HEK293 (cell line): ENCODE results near the gene HEPH.

ENCODE experiments used
- CTCF ChIA-PET: fragments of 350-600 bp; formaldehyde crosslinking; extraction: SDS; loops from one replicate; lab custom pipeline; 2021; ENCODE audit warnings: antibody characterized with exemption; lab: Yijun Ruan, JAX
- POLR2A ChIA-PET: fragments of 300-600 bp; formaldehyde crosslinking; extraction: SDS; loops from one replicate; lab custom pipeline; 2020; ENCODE audit warnings: antibody characterized with exemption, inconsistent platforms; lab: Yijun Ruan, JAX
- H3K27ac ChIP-seq: fragments of 200-500 bp; sonication (Bioruptor generic); 2 replicates; pipeline ENCODE4 v1.5.1; 2014; ENCODE audit warnings: low read depth, low read length, control low read depth, inconsistent platforms; ENCODE audit errors: extremely low read depth
- H3K36me3 ChIP-seq, 2 experiments: fragments of 200-500 bp in 1 of 2; sonication (Bioruptor generic) in 1 of 2; 1 replicate in 1 of 2; 2 replicates in 1 of 2; pipeline ENCODE4 v1.5.1; 2014 to 2017; ENCODE audit warnings: inconsistent platforms in 2 of 2, low read length in 2 of 2; ENCODE audit not compliant: control insufficient read depth in 2 of 2, insufficient read depth in 1 of 2
- H3K4me1 ChIP-seq: fragments of 200-500 bp; sonication (Bioruptor generic); 2 replicates; pipeline ENCODE4 v1.5.1; 2014; ENCODE audit warnings: mild to moderate bottlenecking, low read length, inconsistent platforms; ENCODE audit not compliant: control insufficient read depth, insufficient read depth
- H3K4me3 ChIP-seq: 2 replicates; pipeline ENCODE4 v1.5.1; 2011; ENCODE audit warnings: low read depth, mild to moderate bottlenecking, control low read depth, low read length, moderate library complexity
- H3K9me3 ChIP-seq: fragments of 200-500 bp; sonication (Bioruptor generic); 2 replicates; pipeline ENCODE4 v1.5.1; 2014; ENCODE audit warnings: low read depth, low read length, inconsistent platforms; ENCODE audit not compliant: control insufficient read depth, insufficient read depth
- HOXD13 ChIP-seq: sonication (generic); formaldehyde crosslinking; IDR thresholded peaks from 2 replicates; pipeline ENCODE4 v1.8.0; 2022; ENCODE audit warnings: missing genetic modification reagents, borderline replicate concordance
- IKZF3 ChIP-seq: fragments of 450-650 bp; IDR thresholded peaks from 2 replicates; pipeline ENCODE4 v1.5.0; 2018; ENCODE audit warnings: missing biosample characterization, mild to moderate bottlenecking, missing genetic modification characterization, moderate library complexity
- REPIN1 ChIP-seq: fragments of 450-650 bp; formaldehyde crosslinking; IDR thresholded peaks from 2 replicates; pipeline ENCODE4 v1.5.1; 2017; ENCODE audit warnings: missing biosample characterization, missing genetic modification characterization, low read depth
- ZNF10 ChIP-seq: fragments of 450-650 bp; formaldehyde crosslinking; IDR thresholded peaks from 2 replicates; pipeline ENCODE4 v1.5.1; 2017; ENCODE audit warnings: missing biosample characterization, missing genetic modification characterization
- ZNF140 ChIP-seq: fragments of 450-650 bp; formaldehyde crosslinking; IDR thresholded peaks from 2 replicates; pipeline ENCODE4 v1.5.1; 2016; ENCODE audit warnings: missing biosample characterization, missing genetic modification characterization
- ZNF174 ChIP-seq: fragments of 450-650 bp; formaldehyde crosslinking; IDR thresholded peaks from 2 replicates; pipeline ENCODE4 v1.5.0; 2017; ENCODE audit warnings: missing biosample characterization, mild to moderate bottlenecking, missing genetic modification characterization
- ZNF211 ChIP-seq: fragments of 450-650 bp; formaldehyde crosslinking; IDR thresholded peaks from 2 replicates; pipeline ENCODE4 v1.5.1; 2016; ENCODE audit warnings: low read depth, missing biosample characterization, missing genetic modification characterization
- ZNF302 ChIP-seq: fragments of 450-650 bp; formaldehyde crosslinking; IDR thresholded peaks from 2 replicates; pipeline ENCODE4 v1.5.1; 2016; ENCODE audit warnings: missing biosample characterization, missing genetic modification characterization, low read depth
- ZNF324 ChIP-seq: fragments of 450-650 bp; formaldehyde crosslinking; IDR thresholded peaks from 2 replicates; pipeline ENCODE4 v1.5.1; 2016; ENCODE audit warnings: missing biosample characterization, missing genetic modification characterization
- ZNF391 ChIP-seq: fragments of 450-650 bp; formaldehyde crosslinking; IDR thresholded peaks from 2 replicates; pipeline ENCODE4 v1.5.1; 2016; ENCODE audit warnings: low read depth, missing biosample characterization, missing genetic modification characterization, borderline replicate concordance
- ZNF394 ChIP-seq: fragments of 450-650 bp; formaldehyde crosslinking; IDR thresholded peaks from 2 replicates; pipeline ENCODE4 v1.5.1; 2016; ENCODE audit warnings: missing biosample characterization, missing genetic modification characterization, mild to moderate bottlenecking, moderate library complexity, borderline replicate concordance
- ZNF416 ChIP-seq: fragments of 450-650 bp; formaldehyde crosslinking; IDR thresholded peaks from 2 replicates; pipeline ENCODE4 v1.5.1; 2016; ENCODE audit warnings: missing biosample characterization, missing genetic modification characterization
- ZNF426 ChIP-seq: fragments of 450-650 bp; formaldehyde crosslinking; IDR thresholded peaks from 2 replicates; pipeline ENCODE4 v1.5.1; 2017; ENCODE audit warnings: missing biosample characterization, missing genetic modification characterization, mild to moderate bottlenecking, inconsistent platforms, moderate library complexity
- ZNF529 ChIP-seq: fragments of 450-650 bp; formaldehyde crosslinking; IDR thresholded peaks from 2 replicates; pipeline ENCODE4 v1.5.1; 2017; ENCODE audit warnings: missing genetic modification characterization, missing biosample characterization; ENCODE audit not compliant: insufficient replicate concordance
- ZNF548 ChIP-seq: fragments of 450-650 bp; formaldehyde crosslinking; IDR thresholded peaks from 2 replicates; pipeline ENCODE4 v1.5.1; 2016; ENCODE audit warnings: missing biosample characterization, missing genetic modification characterization
- ZNF549 ChIP-seq: fragments of 450-650 bp; IDR thresholded peaks from 2 replicates; pipeline ENCODE4 v1.5.1; 2018; ENCODE audit warnings: missing biosample characterization, missing genetic modification characterization, mild to moderate bottlenecking, inconsistent platforms, moderate library complexity
- ZNF571 ChIP-seq: fragments of 450-650 bp; formaldehyde crosslinking; IDR thresholded peaks from 2 replicates; pipeline ENCODE4 v1.5.0; 2017; ENCODE audit warnings: missing biosample characterization, missing genetic modification characterization
- ZNF624 ChIP-seq: fragments of 450-650 bp; formaldehyde crosslinking; IDR thresholded peaks from 2 replicates; pipeline ENCODE4 v1.5.1; 2017; ENCODE audit warnings: missing biosample characterization, missing genetic modification characterization
- ZNF654 ChIP-seq: fragments of 450-650 bp; formaldehyde crosslinking; IDR thresholded peaks from 2 replicates; pipeline ENCODE4 v1.5.1; 2016; ENCODE audit warnings: low read depth, missing biosample characterization, missing genetic modification characterization
- ZNF658 ChIP-seq: fragments of 450-650 bp; formaldehyde crosslinking; IDR thresholded peaks from 2 replicates; pipeline ENCODE4; 2016; ENCODE audit warnings: missing biosample characterization, missing genetic modification characterization
- ZNF670 ChIP-seq: fragments of 450-650 bp; formaldehyde crosslinking; IDR thresholded peaks from 2 replicates; pipeline ENCODE4 v1.5.1; 2016; ENCODE audit warnings: missing biosample characterization, missing genetic modification characterization, low read depth
- ZNF830 ChIP-seq: fragments of 450-650 bp; IDR thresholded peaks from 2 replicates; pipeline ENCODE4 v1.5.0; 2018; ENCODE audit warnings: missing biosample characterization, missing genetic modification characterization, low read depth, mild to moderate bottlenecking, moderate library complexity
- ZSCAN16 ChIP-seq: fragments of 450-650 bp; formaldehyde crosslinking; IDR thresholded peaks from 2 replicates; pipeline ENCODE4 v1.5.1; 2016; ENCODE audit warnings: missing biosample characterization, missing genetic modification characterization
- ZXDB ChIP-seq: fragments of 450-650 bp; formaldehyde crosslinking; IDR thresholded peaks from 2 replicates; pipeline ENCODE4 v1.5.1; 2016; ENCODE audit warnings: missing biosample characterization, missing genetic modification characterization
- TF ChIP-seq, protein P1 (sequence below): fragments of 450-650 bp; formaldehyde crosslinking; IDR thresholded peaks from 2 replicates; pipeline ENCODE4 v1.5.1; 2016; ENCODE audit warnings: missing biosample characterization, missing genetic modification characterization
- TF ChIP-seq, protein P2 (sequence below): fragments of 450-650 bp; formaldehyde crosslinking; IDR thresholded peaks from 2 replicates; pipeline ENCODE4 v1.5.1; 2016; ENCODE audit warnings: missing biosample characterization, missing genetic modification characterization, low read depth
- TF ChIP-seq, protein P3 (sequence below): fragments of 450-650 bp; formaldehyde crosslinking; IDR thresholded peaks from 2 replicates; pipeline ENCODE4; 2016; ENCODE audit warnings: missing biosample characterization, missing genetic modification characterization

Gene HEPH

DNA sequence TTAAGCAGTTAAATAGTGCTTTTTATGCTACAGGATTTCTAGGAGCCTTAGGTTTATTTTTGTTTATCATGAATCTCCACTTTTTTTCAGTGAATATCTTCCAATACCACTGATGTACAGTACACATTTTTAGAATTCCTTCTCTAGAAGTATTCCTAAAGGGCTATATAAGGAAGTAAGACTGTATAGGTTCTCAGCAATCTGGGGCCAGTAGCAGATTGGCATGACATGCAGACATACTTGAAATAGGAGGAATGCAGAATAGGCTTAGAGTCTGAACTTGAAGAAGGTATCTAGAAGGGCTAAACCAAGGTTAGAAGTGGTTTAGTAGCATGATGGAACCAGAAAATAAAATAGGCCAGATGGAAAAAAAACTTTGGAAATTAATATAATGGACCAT is 29.8 kb downstream of the HEPH start (continued):
- TF ChIP-seq, protein P1, sequence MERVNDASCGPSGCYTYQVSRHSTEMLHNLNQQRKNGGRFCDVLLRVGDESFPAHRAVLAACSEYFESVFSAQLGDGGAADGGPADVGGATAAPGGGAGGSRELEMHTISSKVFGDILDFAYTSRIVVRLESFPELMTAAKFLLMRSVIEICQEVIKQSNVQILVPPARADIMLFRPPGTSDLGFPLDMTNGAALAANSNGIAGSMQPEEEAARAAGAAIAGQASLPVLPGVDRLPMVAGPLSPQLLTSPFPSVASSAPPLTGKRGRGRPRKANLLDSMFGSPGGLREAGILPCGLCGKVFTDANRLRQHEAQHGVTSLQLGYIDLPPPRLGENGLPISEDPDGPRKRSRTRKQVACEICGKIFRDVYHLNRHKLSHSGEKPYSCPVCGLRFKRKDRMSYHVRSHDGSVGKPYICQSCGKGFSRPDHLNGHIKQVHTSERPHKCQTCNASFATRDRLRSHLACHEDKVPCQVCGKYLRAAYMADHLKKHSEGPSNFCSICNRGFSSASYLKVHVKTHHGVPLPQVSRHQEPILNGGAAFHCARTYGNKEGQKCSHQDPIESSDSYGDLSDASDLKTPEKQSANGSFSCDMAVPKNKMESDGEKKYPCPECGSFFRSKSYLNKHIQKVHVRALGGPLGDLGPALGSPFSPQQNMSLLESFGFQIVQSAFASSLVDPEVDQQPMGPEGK (tag by site-specific recombination), result no peak
- no peak for TF ChIP-seq ZNF426 (tag by site-specific recombination)
- no peak for TF ChIP-seq ZNF624 (tag by site-specific recombination)
- TF ChIP-seq ZNF394 (tag by site-specific recombination), result no peak
- no peak for TF ChIP-seq ZNF10 (tag by site-specific recombination)
- no peak for TF ChIP-seq ZNF324 (tag by site-specific recombination)
- TF ChIP-seq REPIN1, result no peak
- no peak for TF ChIP-seq ZNF211 (tag by site-specific recombination)
- no peak for TF ChIP-seq ZXDB (tag by site-specific recombination)
- no peak for TF ChIP-seq ZNF416 (tag by site-specific recombination)

DNA sequence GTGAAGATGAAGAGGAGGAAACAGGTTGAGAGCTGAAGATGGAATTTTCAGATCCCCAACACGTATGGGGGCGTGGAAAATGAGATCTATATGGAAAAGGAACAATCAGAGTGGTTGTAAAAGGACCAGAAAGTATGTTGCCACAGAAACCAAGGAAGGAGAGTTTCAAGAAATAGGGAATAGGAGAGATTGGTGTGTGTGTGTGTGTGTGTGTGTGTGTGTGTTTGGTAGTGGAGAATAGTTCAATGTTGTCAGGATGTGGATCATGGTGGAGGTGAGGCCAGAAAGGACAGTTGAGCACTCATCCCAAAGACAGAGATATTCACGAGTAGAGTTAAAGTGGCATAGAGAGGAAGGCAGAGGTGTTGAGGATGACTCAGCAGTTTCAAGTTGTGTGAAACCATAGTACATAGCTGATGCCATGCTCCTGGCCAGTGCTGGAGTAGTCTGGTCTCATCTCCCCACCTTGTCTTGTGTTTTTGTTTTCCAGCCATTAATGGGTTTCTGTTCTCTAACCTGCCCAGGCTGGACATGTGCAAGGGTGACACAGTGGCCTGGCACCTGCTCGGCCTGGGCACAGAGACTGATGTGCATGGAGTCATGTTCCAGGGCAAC is 36.1 kb downstream of the HEPH start:
- Histone ChIP-seq H3K27ac (no peak overlapping the region), H3K36me3 (no peaks in the 10 kb centered on the region), H3K9me3 (no peaks in the 10 kb centered on the region), H3K4me1 (no peaks in the 10 kb centered on the region), H3K4me3 (no peak overlapping the region)
- no peak for TF ChIP-seq ZNF670 (tag by site-specific recombination)
- no peak for TF ChIP-seq ZSCAN16 (tag by site-specific recombination)
- TF ChIP-seq ZNF174 (tag by site-specific recombination), result no peak
- TF ChIP-seq ZNF830 (tag by site-specific recombination), result no peak
- no peak for TF ChIP-seq ZNF529 (tag by site-specific recombination)
- TF ChIP-seq ZNF571, result no peak
- TF ChIP-seq ZNF654 (tag by site-specific recombination), result no peak
- TF ChIP-seq ZNF391 (tag by site-specific recombination), result no peak
- no peak for TF ChIP-seq ZNF548 (tag by site-specific recombination)
- no peak for TF ChIP-seq ZNF302 (tag by site-specific recombination)
- TF ChIP-seq ZNF549, result no peak
- no peak for TF ChIP-seq ZNF658
- TF ChIP-seq, protein P2, sequence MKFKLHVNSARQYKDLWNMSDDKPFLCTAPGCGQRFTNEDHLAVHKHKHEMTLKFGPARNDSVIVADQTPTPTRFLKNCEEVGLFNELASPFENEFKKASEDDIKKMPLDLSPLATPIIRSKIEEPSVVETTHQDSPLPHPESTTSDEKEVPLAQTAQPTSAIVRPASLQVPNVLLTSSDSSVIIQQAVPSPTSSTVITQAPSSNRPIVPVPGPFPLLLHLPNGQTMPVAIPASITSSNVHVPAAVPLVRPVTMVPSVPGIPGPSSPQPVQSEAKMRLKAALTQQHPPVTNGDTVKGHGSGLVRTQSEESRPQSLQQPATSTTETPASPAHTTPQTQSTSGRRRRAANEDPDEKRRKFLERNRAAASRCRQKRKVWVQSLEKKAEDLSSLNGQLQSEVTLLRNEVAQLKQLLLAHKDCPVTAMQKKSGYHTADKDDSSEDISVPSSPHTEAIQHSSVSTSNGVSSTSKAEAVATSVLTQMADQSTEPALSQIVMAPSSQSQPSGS (tag by site-specific recombination), result no peak
- TF ChIP-seq ZNF140, result no peak
- TF ChIP-seq, protein P3, sequence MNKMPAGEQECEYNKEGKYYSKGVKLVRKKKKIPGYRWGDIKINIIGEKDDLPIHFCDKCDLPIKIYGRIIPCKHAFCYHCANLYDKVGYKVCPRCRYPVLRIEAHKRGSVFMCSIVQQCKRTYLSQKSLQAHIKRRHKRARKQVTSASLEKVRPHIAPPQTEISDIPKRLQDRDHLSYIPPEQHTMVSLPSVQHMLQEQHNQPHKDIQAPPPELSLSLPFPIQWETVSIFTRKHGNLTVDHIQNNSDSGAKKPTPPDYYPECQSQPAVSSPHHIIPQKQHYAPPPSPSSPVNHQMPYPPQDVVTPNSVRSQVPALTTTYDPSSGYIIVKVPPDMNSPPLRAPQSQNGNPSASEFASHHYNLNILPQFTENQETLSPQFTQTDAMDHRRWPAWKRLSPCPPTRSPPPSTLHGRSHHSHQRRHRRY, result no peak
- no peak for TF ChIP-seq IKZF3 (tag by site-specific recombination)
- TF ChIP-seq ZNF324 (tag by site-specific recombination), result no peak
- no peak for TF ChIP-seq HOXD13 (CRISPR knock-in tag)
- POLR2A ChIA-PET, result no interaction called here
- CTCF ChIA-PET, result interaction anchor here (0.7 to 3.1 kb wide), 4 partner anchors 20 to 1949 kb away, joined by 3 to 14 read pairs (median 5); no protein-coding TSS in a partner anchor
